DND-41 (cell line): ENCODE results near the gene FMN1.

Experiments
- EZH2 ChIP-seq: IDR thresholded peaks from 3 replicates; pipeline ENCODE4 v1.6.1; 2012; ENCODE audit warnings: borderline replicate concordance, low read depth, mild to moderate bottlenecking, moderate library complexity, low read length, inconsistent platforms; ENCODE audit not compliant: severe bottlenecking
- TF ChIP-seq, protein P1 (sequence below): IDR thresholded peaks from 2 replicates; pipeline ENCODE4 v1.5.1; 2012; ENCODE audit warnings: borderline replicate concordance, low read length, moderate library complexity, mild to moderate bottlenecking; ENCODE audit not compliant: poor library complexity, severe bottlenecking; ENCODE audit errors: extremely low read depth

GRCh38 chr15:32834156-32834555 lies 360.4 kb downstream of the FMN1 start:
- TF ChIP-seq, protein P1, sequence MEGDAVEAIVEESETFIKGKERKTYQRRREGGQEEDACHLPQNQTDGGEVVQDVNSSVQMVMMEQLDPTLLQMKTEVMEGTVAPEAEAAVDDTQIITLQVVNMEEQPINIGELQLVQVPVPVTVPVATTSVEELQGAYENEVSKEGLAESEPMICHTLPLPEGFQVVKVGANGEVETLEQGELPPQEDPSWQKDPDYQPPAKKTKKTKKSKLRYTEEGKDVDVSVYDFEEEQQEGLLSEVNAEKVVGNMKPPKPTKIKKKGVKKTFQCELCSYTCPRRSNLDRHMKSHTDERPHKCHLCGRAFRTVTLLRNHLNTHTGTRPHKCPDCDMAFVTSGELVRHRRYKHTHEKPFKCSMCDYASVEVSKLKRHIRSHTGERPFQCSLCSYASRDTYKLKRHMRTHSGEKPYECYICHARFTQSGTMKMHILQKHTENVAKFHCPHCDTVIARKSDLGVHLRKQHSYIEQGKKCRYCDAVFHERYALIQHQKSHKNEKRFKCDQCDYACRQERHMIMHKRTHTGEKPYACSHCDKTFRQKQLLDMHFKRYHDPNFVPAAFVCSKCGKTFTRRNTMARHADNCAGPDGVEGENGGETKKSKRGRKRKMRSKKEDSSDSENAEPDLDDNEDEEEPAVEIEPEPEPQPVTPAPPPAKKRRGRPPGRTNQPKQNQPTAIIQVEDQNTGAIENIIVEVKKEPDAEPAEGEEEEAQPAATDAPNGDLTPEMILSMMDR = no peak
- TF ChIP-seq EZH2 = no peak
